GM12873 (cell line): Measurements from ENCODE around the gene RNF34.

Source experiments
- TF ChIP-seq, protein P1 (sequence below): IDR thresholded peaks from 2 replicates; pipeline ENCODE4 v1.5.1; 2012; ENCODE audit warnings: low read depth, mild to moderate bottlenecking, moderate library complexity, low read length, control low read depth; ENCODE audit not compliant: insufficient read depth; ENCODE audit errors: missing control alignments

The RNF34 gene

DNA sequence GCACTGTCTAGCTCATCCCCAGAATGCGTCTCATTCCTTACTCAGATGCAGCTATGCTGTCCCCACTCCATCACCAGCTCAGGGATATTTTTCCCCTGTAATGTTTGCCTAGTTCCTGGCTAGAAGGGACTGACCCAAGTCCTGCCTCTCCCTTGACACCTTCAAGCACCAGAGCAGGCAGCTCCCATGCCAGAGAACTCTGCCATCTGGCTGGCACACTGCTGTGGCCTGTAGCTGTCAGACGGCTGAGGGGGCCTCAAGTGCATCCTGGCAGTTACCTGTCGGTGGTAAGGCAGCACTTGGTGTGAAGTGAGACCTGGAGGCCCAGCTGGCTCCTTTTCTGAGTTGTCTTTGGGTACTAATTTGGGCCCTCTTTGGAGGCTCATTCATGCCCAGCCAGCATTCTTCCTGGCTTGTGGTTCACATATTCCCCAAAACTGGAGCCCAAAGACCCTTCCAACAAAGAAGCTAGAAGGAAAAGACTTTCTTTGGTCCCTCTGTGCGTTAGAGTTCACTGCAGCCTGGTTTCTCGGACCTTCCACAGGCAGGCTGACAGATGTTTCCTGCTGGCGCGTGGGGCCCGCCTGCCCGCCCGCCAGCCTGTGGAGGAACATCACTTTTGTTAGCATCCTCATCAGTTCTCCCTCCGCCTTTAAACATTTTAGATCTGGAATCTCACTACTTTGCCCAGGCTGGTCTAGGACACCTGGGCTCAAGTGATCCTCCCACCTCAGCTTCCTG, 33.0 kb downstream of the RNF34 start:
- TF ChIP-seq, protein P1, sequence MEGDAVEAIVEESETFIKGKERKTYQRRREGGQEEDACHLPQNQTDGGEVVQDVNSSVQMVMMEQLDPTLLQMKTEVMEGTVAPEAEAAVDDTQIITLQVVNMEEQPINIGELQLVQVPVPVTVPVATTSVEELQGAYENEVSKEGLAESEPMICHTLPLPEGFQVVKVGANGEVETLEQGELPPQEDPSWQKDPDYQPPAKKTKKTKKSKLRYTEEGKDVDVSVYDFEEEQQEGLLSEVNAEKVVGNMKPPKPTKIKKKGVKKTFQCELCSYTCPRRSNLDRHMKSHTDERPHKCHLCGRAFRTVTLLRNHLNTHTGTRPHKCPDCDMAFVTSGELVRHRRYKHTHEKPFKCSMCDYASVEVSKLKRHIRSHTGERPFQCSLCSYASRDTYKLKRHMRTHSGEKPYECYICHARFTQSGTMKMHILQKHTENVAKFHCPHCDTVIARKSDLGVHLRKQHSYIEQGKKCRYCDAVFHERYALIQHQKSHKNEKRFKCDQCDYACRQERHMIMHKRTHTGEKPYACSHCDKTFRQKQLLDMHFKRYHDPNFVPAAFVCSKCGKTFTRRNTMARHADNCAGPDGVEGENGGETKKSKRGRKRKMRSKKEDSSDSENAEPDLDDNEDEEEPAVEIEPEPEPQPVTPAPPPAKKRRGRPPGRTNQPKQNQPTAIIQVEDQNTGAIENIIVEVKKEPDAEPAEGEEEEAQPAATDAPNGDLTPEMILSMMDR = no peak

DNA sequence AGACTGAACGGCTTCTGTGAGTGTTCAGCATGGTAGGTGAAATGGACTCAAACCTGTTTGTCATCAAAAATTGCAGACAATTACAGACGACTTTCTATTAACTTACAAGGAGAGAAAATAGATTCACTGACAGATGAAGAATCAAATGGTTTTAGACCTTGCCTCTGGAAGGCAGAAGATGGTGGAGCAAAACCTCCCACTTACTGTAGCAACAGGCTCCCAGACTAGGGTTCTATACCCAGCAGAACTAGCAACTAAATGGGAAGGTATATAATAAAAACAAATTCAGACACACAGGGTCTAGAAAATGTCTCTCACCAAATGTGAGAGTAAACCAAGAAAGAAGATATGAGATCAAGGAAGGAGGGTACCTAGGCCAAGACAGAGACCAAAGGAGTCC, 36.8 kb downstream of the RNF34 start:
- TF ChIP-seq, protein P1 = no peak

DNA sequence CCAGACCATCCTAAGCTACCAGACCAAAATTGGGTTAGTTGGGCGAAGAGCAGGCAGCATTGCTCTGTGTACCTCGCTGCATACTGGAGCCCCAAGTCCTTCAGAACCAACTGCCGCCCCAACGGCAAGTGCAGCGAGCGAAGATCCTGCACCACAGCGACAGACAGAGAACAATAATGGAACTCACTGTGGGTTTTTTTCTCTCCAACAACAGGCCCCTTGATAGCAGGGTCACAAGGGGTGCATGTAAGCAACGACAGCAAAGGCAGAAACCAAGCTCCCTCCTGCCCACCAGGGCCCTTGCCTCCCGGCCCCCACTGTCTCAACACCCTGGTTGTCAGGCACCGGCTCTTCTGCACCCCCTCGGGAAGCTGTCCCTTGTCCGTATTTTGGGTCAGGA, 39.0 kb downstream of the RNF34 start:
- TF ChIP-seq, protein P1 = no peak

DNA sequence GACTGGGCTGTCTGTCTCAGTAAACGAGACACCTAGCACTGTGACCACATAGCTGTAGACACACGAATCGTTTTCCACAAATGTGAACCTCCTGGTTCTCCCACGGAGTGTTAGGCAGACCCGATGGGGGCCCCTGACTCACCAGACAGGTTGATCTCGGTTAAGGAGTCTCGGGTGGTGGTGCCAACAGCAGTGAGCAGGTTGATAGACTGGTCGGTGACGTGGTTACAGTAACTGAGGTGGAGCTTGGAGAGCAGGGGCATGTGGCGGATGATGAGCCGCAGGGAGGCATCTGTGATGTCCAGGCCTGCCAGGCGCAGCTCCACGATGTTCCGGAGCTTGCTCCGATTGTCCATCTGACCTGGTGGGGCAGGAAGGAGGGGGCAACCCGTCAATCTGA, 39.8 kb downstream of the RNF34 start:
- TF ChIP-seq, protein P1 = no peak

DNA sequence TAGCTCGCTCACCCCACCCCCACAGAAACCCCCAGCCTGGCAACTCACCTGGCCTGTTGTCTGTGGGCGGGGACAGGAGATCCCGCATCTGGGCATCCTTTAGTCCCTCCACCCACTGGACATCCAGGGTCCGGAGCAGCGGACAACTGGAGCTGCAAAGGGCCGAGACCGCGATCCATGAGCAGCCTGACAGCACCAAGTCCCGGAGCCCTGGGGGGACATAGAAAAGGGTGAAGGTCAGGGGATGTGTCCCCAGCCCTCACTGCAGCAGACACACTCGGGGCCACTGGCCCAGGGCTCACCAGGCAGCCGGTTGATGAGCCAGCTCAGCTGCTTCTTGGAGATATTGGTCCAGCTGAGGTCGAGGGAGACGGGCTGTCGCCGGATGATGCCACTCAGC, 40.9 kb downstream of the RNF34 start:
- TF ChIP-seq, protein P1 = no peak

DNA sequence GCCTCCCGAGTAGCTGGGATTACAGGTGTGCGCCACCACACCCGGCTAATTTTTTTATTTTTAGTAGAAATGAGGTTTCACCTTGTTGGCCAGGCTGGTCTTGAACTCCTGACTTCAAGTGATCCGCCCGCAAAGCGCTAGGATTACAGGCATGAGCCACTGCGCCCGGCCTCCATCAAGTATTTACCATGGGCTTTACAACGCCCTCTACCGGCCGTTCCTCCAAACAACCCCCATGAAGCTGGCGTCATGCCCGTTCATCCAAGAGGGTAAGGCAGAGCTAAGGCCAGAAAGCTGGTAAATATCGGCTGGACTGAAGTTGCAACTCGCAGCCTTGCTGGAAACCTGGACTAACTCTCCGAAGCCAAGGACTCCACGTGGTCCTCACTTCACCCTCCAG, 41.6 kb downstream of the RNF34 start:
- TF ChIP-seq, protein P1 = no peak

DNA sequence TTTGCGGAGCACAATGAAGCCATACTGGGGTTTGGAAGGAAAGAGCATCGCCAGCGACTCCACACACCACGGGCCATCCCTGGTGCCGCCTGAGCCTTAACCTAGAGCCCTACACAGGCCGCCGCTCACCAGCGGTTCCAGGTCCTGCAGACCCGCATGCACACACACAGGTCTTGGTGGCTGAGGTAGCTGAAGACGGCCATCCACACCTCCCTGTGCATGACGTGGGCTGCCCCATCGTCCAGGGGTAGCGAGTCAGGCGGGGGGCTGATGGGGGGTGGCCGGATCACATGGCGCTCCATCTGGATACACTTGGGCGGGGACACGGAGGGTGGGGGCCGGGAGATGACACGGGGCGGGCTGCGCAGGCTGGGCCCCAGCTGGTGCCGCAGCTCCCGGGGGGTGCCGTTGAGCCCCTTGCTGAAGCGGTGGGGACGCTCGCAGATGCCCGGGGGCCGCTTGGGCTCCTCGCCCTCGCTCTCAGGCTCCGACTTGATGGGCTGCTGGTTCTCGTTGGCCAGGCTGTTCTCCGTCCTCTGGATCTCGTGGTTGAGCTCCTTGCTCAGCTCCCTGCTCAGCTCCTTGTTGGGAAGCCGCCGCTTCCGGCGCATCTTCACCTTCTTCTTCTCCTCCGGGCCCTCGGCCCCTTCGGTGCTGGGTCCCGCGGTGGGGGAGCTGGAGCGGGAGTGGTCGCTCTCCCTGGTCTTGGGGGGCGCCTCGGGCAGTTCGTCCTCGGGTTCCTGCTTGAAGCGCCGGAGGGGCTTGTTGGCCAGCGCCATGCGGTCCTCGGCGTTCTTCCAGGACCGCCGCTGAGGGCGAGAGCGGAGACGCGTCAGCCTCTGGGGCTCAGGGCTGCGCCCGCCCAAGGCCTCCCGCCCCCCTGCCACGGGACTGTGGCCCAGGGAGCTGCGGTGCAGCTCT, 42.4 kb downstream of the RNF34 start:
- TF ChIP-seq, protein P1 = no peak
